ENCODE data around the gene SCP2. TPM values are rescaled to one million over a fixed set of nuclear protein-coding genes. Genes with fewer than 3 reads are reported as not detected.

The SCP2 gene
- total RNA-seq, 2 donors from 2014 or later: 101 to 137 TPM

- DNase-seq (ENCODE audit: low spot score): no peak
- intact Hi-C loops (cut with DNase I): no loop called here
Measured at GRCh38 chr1:52915211-52915854, 11.7 kb upstream of the SCP2 start.

GRCh38 chr1:52915855-52916220, 11.2 kb upstream of the SCP2 start:
- intact Hi-C loops (cut with DNase I): no loop called here

GRCh38 chr1:52916241-52916975, 10.7 kb upstream of the SCP2 start:
- intact Hi-C loops (cut with DNase I): no loop called here
- DNase-seq (ENCODE audit: low spot score): no peak

More at GRCh38 chr1:52915855-52916220, 11.2 kb upstream of the SCP2 start:
- DNase-seq (ENCODE audit: low spot score): no peak

- intact Hi-C loops (cut with DNase I): no loop called here
Measured at GRCh38 chr1:52917156-52917555, 9.9 kb upstream of the SCP2 start.

GRCh38 chr1:52917581-52917980, 9.5 kb upstream of the SCP2 start:
- intact Hi-C loops (cut with DNase I): no loop called here
- DNase-seq (ENCODE audit: low spot score): no peak

More at GRCh38 chr1:52917156-52917555, 9.9 kb upstream of the SCP2 start:
- no peak for DNase-seq (ENCODE audit: low spot score)

GRCh38 chr1:52918201-52918600, 8.9 kb upstream of the SCP2 start:
- intact Hi-C loops (cut with DNase I): no loop called here
- no peak for DNase-seq (ENCODE audit: low spot score)

- intact Hi-C loops (cut with DNase I): no loop called here
- DNase-seq (ENCODE audit: low spot score): no peak
Measured at GRCh38 chr1:52919051-52919722, 7.9 kb upstream of the SCP2 start.

- no peak for DNase-seq (ENCODE audit: low spot score)
- intact Hi-C loops (cut with DNase I): loop anchor here (10.0 kb wide), 3 partner anchors 145 to 275 kb away; partner anchors contain the start of genes CPT2 (in 1 of the 2) and PODN (in 1 of the 2)
Measured at GRCh38 chr1:52919723-52920483, 7.2 kb upstream of the SCP2 start.

- intact Hi-C loops (cut with DNase I): loop anchor here (10.0 kb wide), 3 partner anchors 144 to 274 kb away; partner anchors contain the start of genes CPT2 (in 1 of the 2) and PODN (in 1 of the 2)
- no peak for DNase-seq (ENCODE audit: low spot score)
Measured at GRCh38 chr1:52920791-52921291, 6.2 kb upstream of the SCP2 start.

GRCh38 chr1:52925571-52926005, 1.5 kb upstream of the SCP2 start:
- no peak for DNase-seq (ENCODE audit: low spot score)
- intact Hi-C loops (cut with DNase I): loop anchor here (10.0 kb wide), 3 partner anchors 139 to 269 kb away; partner anchors contain the start of genes CPT2 (in 1 of the 2) and PODN (in 1 of the 2)

- DNase-seq (ENCODE audit: low spot score): no peak
- intact Hi-C loops (cut with DNase I): loop anchor here (10.0 kb wide), 3 partner anchors 138 to 268 kb away; partner anchors contain the start of genes CPT2 (in 1 of the 2) and PODN (in 1 of the 2)
Measured at GRCh38 chr1:52926864-52927211, 238 bp upstream of the SCP2 start.

- DNase-seq (ENCODE audit: low spot score): no peak
- intact Hi-C loops (cut with DNase I): loop anchor here (10.0 kb wide), 3 partner anchors 137 to 267 kb away; partner anchors contain the start of genes CPT2 (in 1 of the 2) and PODN (in 1 of the 2)
Measured at GRCh38 chr1:52928015-52928404, 934 bp downstream of the SCP2 start.

GRCh38 chr1:52929019-52929418, 1.9 kb downstream of the SCP2 start:
- intact Hi-C loops (cut with DNase I): loop anchor here (10.0 kb wide), 3 partner anchors 136 to 266 kb away; partner anchors contain the start of genes CPT2 (in 1 of the 2) and PODN (in 1 of the 2)
- no peak for DNase-seq (ENCODE audit: low spot score)

- intact Hi-C loops (cut with DNase I): no loop called here
- no peak for DNase-seq (ENCODE audit: low spot score)
Measured at GRCh38 chr1:52937433-52938182, 10.5 kb downstream of the SCP2 start.

- no peak for DNase-seq (ENCODE audit: low spot score)
- intact Hi-C loops (cut with DNase I): no loop called here
Measured at GRCh38 chr1:52938183-52938451, 11.0 kb downstream of the SCP2 start.

- intact Hi-C loops (cut with DNase I): no loop called here
- no peak for DNase-seq (ENCODE audit: low spot score)
Measured at GRCh38 chr1:52943876-52944416, 16.9 kb downstream of the SCP2 start.

GRCh38 chr1:52944566-52944965, 17.5 kb downstream of the SCP2 start:
- intact Hi-C loops (cut with DNase I): no loop called here
- no peak for DNase-seq (ENCODE audit: low spot score)

- DNase-seq (ENCODE audit: low spot score): no peak
- intact Hi-C loops (cut with DNase I): no loop called here
Measured at GRCh38 chr1:52947490-52947889, 20.4 kb downstream of the SCP2 start.

Data from posterior vena cava (tissue), 2 donors.